BLaER1 treated with 17β-estradiol and CSF1 and Interleukin-3, amounts not matched to agents 10 nM and 100 nM (cell line): ENCODE measurements around the gene NECAB2.

ENCODE experiments used
- H3K27ac ChIP-seq, 11 experiments: shearing (Covaris generic); formaldehyde crosslinking; 2 replicates each; pipeline ENCODE4 v1.8.1; 2022
- H3K27me3 ChIP-seq, 11 experiments: shearing (Covaris generic); formaldehyde crosslinking; 2 replicates each; pipeline ENCODE4 v1.8.1; 2022
- H3K36me3 ChIP-seq, 11 experiments: shearing (Covaris generic); formaldehyde crosslinking; 2 replicates each; pipeline ENCODE4 v1.8.1; 2022
- H3K4me1 ChIP-seq, 10 experiments: shearing (Covaris generic); formaldehyde crosslinking; 2 replicates each; pipeline ENCODE4 v1.8.1; 2022
- H3K4me2 ChIP-seq, 11 experiments: shearing (Covaris generic); formaldehyde crosslinking; 2 replicates each; pipeline ENCODE4 v1.8.1; 2022
- H3K4me3 ChIP-seq, 10 experiments: shearing (Covaris generic); formaldehyde crosslinking; 2 replicates each; pipeline ENCODE4 v1.8.1; 2022
- H3K9ac ChIP-seq, 11 experiments: shearing (Covaris generic); formaldehyde crosslinking; 2 replicates each; pipeline ENCODE4 v1.8.1; 2022
- H3K9me3 ChIP-seq, 11 experiments: shearing (Covaris generic); formaldehyde crosslinking; replicated peaks in 1 of 11; 2 replicates each; pipeline ENCODE4 v1.8.1; 2022
- H4K20me1 ChIP-seq, 11 experiments: shearing (Covaris generic); formaldehyde crosslinking; 2 replicates each; pipeline ENCODE4 v1.8.1; 2022
- Cebpa-rat ChIP-seq, 11 experiments: shearing (Covaris generic); IDR thresholded peaks; 2 replicates each; pipeline ENCODE4 v1.8.1; 2022

The NECAB2 gene

GRCh38 chr16:83958846-83959565 is 9.0 kb upstream of the NECAB2 start:
- no peak for TF ChIP-seq Cebpa-rat (IDR thresholded peaks at IDR 0.05)
- H3K36me3 ChIP-seq = peaks cover 0 to 9% (median 0%) of the 10 kb centered on the region in 11 experiments; a peak in 3 of 22 replicates
- 0 out of 22 replicates have a peak overlapping the region, but pooled peaks of 1 of the 11 experiments have one; percentile 14 for H3K9ac ChIP-seq
- peaks cover 0 to 22% (median 14%) of the 10 kb centered on the region in 11 experiments; a peak in 19 of 22 replicates for H3K27me3 ChIP-seq
- H3K27ac ChIP-seq = no peak overlapping the region
- no peaks in the 10 kb centered on the region for H3K9me3 ChIP-seq
- peaks cover 0 to 30% (median 2%) of the 10 kb centered on the region in 10 experiments; a peak in 12 of 20 replicates for H3K4me1 ChIP-seq
- H3K4me3 ChIP-seq = no peak overlapping the region
- peak overlapping the region in 4 of 11 experiments; percentile 12 to 68 (median 49); a peak in 7 of 22 replicates for H3K4me2 ChIP-seq
- H4K20me1 ChIP-seq = peaks cover 0 to 7% (median 0%) of the 10 kb centered on the region in 11 experiments; a peak in 2 of 22 replicates

- H3K4me1 ChIP-seq = peaks cover 0 to 22% (median 0%) of the 10 kb centered on the region in 10 experiments; a peak in 8 of 20 replicates
- H3K27ac ChIP-seq = no peak overlapping the region
- peaks cover 0 to 13% (median 7%) of the 10 kb centered on the region in 11 experiments; a peak in 17 of 22 replicates for H3K27me3 ChIP-seq
- H3K36me3 ChIP-seq = peaks cover 0 to 9% (median 0%) of the 10 kb centered on the region in 11 experiments; a peak in 3 of 22 replicates
- no peak overlapping the region for H3K4me3 ChIP-seq
- H4K20me1 ChIP-seq = peaks cover 0 to 6% (median 0%) of the 10 kb centered on the region in 11 experiments; a peak in 2 of 22 replicates
- H3K4me2 ChIP-seq = peak overlapping the region in 4 of 11 experiments; percentile 12 to 68 (median 49); a peak in 7 of 22 replicates
- no peaks in the 10 kb centered on the region for H3K9me3 ChIP-seq
- TF ChIP-seq Cebpa-rat (IDR thresholded peaks at IDR 0.05) = no peak
- 0 out of 22 replicates have a peak overlapping the region, but pooled peaks of 2 of the 11 experiments have one; percentile 5 to 14 for H3K9ac ChIP-seq
These were observed 8.2 kb upstream of the NECAB2 start for GRCh38 chr16:83959656-83960434.

GRCh38 chr16:83960521-83961249 is 7.4 kb upstream of the NECAB2 start:
- H4K20me1 ChIP-seq = peaks cover 0 to 2% (median 0%) of the 10 kb centered on the region in 11 experiments; a peak in 1 of 22 replicates
- H3K4me3 ChIP-seq = no peak overlapping the region
- H3K9me3 ChIP-seq = no peaks in the 10 kb centered on the region
- H3K9ac ChIP-seq = no peak overlapping the region
- H3K4me1 ChIP-seq = peaks cover 0 to 20% (median 0%) of the 10 kb centered on the region in 10 experiments; a peak in 8 of 20 replicates
- peak overlapping the region in 3 of 11 experiments; percentile 40 to 68 (median 58); a peak in 6 of 22 replicates for H3K4me2 ChIP-seq
- H3K27ac ChIP-seq = no peak overlapping the region
- peaks cover 0 to 9% (median 0%) of the 10 kb centered on the region in 11 experiments; a peak in 3 of 22 replicates for H3K36me3 ChIP-seq
- peaks cover 0 to 5% (median 0%) of the 10 kb centered on the region in 11 experiments; a peak in 6 of 22 replicates for H3K27me3 ChIP-seq
- TF ChIP-seq Cebpa-rat (IDR thresholded peaks at IDR 0.05) = no peak

- Histone ChIP-seq H3K9ac (no peak overlapping the region; a peak in 1 of 22 replicates), H3K9me3 (no peaks in the 10 kb centered on the region), H3K27ac (no peak overlapping the region), H3K27me3 (no peaks in the 10 kb centered on the region), H3K4me1 (peaks cover 0 to 20% (median 0%) of the 10 kb centered on the region in 10 experiments; a peak in 8 of 20 replicates), H4K20me1 (no peaks in the 10 kb centered on the region; a peak in 1 of 22 replicates), H3K36me3 (peaks cover 0 to 9% (median 0%) of the 10 kb centered on the region in 11 experiments; a peak in 3 of 22 replicates), H3K4me3 (no peak overlapping the region), H3K4me2 (no peak overlapping the region)
- TF ChIP-seq Cebpa-rat (IDR thresholded peaks at IDR 0.05) = no peak
These were observed 6.5 kb upstream of the NECAB2 start for GRCh38 chr16:83961591-83961990.

GRCh38 chr16:83963277-83964119 is 4.5 kb upstream of the NECAB2 start:
- Histone ChIP-seq H3K9ac (no peak overlapping the region), H3K4me1 (peaks cover 0 to 20% (median 0%) of the 10 kb centered on the region in 10 experiments; a peak in 8 of 20 replicates), H3K4me2 (no peak overlapping the region), H3K4me3 (no peak overlapping the region), H3K27me3 (peaks cover 0 to 9% (median 5%) of the 10 kb centered on the region in 11 experiments; a peak in 17 of 22 replicates), H4K20me1 (no peaks in the 10 kb centered on the region; a peak in 1 of 22 replicates), H3K27ac (no peak overlapping the region), H3K9me3 (no peaks in the 10 kb centered on the region), H3K36me3 (peaks cover 0 to 9% (median 0%) of the 10 kb centered on the region in 11 experiments; a peak in 3 of 22 replicates)
- no peak for TF ChIP-seq Cebpa-rat (IDR thresholded peaks at IDR 0.05)

- no peaks in the 10 kb centered on the region for H4K20me1 ChIP-seq
- H3K27ac ChIP-seq = no peak overlapping the region
- TF ChIP-seq Cebpa-rat (IDR thresholded peaks at IDR 0.05) = no peak
- no peaks in the 10 kb centered on the region for H3K9me3 ChIP-seq
- no peak overlapping the region for H3K4me2 ChIP-seq
- peaks cover 0 to 10% (median 0%) of the 10 kb centered on the region in 10 experiments; a peak in 8 of 20 replicates for H3K4me1 ChIP-seq
- H3K36me3 ChIP-seq = peaks cover 0 to 9% (median 0%) of the 10 kb centered on the region in 11 experiments; a peak in 3 of 22 replicates
- H3K4me3 ChIP-seq = no peak overlapping the region
- H3K27me3 ChIP-seq = peaks cover 12 to 22% (median 18%) of the 10 kb centered on the region in 11 experiments
- no peak overlapping the region for H3K9ac ChIP-seq
These were observed 3.2 kb upstream of the NECAB2 start for GRCh38 chr16:83964684-83965443.
